ENCODE results near the gene ZC3H7B. TPM values are rescaled to one million over a fixed set of nuclear protein-coding genes. Genes with fewer than 3 reads are reported as not detected.
A peak's percentile ranks its signal among the peaks of the same experiment; 100 is the strongest.

Gene ZC3H7B
- total RNA-seq, 4 donors from 2014 or later = 39.0 to 65.2 (median 39.5) TPM

DNA sequence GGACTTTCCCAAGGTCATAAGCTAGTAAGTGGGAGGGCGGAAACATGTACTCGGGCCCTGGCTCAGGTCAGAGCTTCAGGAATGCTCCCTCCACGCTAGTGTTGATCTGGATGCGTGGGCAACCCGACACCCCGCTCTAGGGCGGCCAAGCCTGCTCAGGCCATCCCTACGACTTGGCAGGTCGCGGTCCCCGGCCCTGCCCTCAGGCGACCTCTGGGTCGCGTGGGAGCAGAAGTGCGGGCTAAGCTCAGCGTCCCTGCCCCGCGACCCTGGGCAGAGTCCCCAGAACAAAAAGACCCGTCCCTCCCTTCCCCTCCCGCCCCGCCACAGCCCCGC is 79.6 kb downstream of the ZC3H7B start:
- H3K27me3 ChIP-seq = no peaks in the 10 kb centered on the region
- ATAC-seq = peak; percentile 76
- peaks cover 0 to 7% of the 10 kb centered on the region in 2 donors for H3K36me3 ChIP-seq
- peak overlapping the region; percentile 96 to 100 (median 100) for H3K27ac ChIP-seq
- peak overlapping the region; percentile 34 to 91 for H3K4me3 ChIP-seq
- no CpG with 5 or more reads among the region's 22 CpGs for WGBS, 2 donors (ENCODE audit: low coverage in 1 of 2)
- no peaks in the 10 kb centered on the region for H3K9me3 ChIP-seq
- H3K4me1 ChIP-seq = peaks cover 3 to 84% (median 19%) of the 10 kb centered on the region in 3 donors
- TF ChIP-seq EP300 (IDR thresholded peaks at IDR 0.05) (peak; percentile 67), CTCF (IDR thresholded peaks at IDR 0.05) (no peak), POLR2A (IDR thresholded peaks at IDR 0.05) (peak; percentile 77 to 85), POLR2AphosphoS5 (IDR thresholded peaks at IDR 0.05) (peak; percentile 86)

DNA sequence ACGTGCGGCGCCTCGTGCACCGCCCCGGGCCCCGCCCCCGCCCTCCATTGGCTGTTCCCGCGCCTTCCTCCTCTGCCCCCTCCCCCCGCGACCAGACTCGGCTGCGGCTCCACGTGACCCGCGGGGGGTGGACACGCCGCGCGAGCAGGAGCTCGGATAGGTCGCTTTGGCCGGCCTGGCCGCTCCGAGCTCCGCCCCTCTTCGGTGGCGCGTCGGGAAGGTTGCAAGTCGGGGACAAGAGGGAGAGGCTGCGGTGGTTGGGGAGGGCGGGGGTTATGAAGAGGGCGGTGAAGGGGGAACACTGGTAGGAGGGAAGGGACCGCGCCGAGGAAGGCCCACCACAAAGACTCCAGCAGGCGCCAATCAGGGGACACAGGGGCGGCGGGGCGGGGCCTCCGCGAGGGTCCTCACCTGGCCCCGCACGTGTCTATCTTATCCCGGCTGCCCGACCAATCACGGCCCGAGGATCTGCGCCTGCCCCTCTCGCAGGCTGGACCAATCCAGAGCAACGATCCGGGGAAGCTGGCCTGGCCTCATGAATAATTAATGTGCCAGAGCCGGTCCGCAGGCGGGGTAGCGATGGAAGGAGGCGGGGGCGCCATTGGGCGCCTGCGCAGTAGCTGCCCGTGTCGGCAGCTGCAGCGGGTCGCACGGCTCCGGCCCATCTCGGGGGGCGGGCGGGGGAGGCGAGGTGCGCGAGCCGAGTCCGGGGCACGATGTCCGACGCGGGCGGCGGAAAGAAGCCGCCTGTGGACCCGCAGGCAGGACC is 80.2 kb downstream of the ZC3H7B start, which contains the start of gene TEF:
Gene TEF (plus strand): TSS at position 614 of the 769 bp plus-strand sequence. CDS start 103 bp downstream, at position 717.
- Histone ChIP-seq H3K4me1 (peaks cover 3 to 84% (median 19%) of the 10 kb centered on the region in 3 donors), H3K27me3 (no peaks in the 10 kb centered on the region), H3K9me3 (no peaks in the 10 kb centered on the region), H3K4me3 (peak within 1 kb of the TSS; percentile 55 to 91), H3K27ac (peak within 1 kb of the TSS; percentile 96 to 100 (median 100)), H3K36me3 (peaks cover 0 to 7% of the 10 kb centered on the region in 2 donors)
- ATAC-seq = peak; percentile 89
- no CpG with 5 or more reads among the region's 84 CpGs for WGBS, 2 donors (ENCODE audit: low coverage in 1 of 2)
- TF ChIP-seq EP300 (IDR thresholded peaks at IDR 0.05) (no peak), CTCF (IDR thresholded peaks at IDR 0.05) (no peak), POLR2AphosphoS5 (IDR thresholded peaks at IDR 0.05) (peak; percentile 41), POLR2A (IDR thresholded peaks at IDR 0.05) (peak; percentile 68 to 70)

- Histone ChIP-seq H3K4me3 (peak overlapping the region; percentile 55 to 91), H3K9me3 (no peaks in the 10 kb centered on the region), H3K4me1 (peaks cover 3 to 84% (median 19%) of the 10 kb centered on the region in 3 donors), H3K27ac (peak overlapping the region; percentile 96 to 100 (median 100)), H3K27me3 (no peaks in the 10 kb centered on the region), H3K36me3 (peaks cover 0 to 12% of the 10 kb centered on the region in 2 donors)
- TF ChIP-seq EP300 (IDR thresholded peaks at IDR 0.05) (no peak), POLR2AphosphoS5 (IDR thresholded peaks at IDR 0.05) (no peak), POLR2A (IDR thresholded peaks at IDR 0.05) (no peak), CTCF (IDR thresholded peaks at IDR 0.05) (no peak)
- WGBS, 2 donors (ENCODE audit: low coverage in 1 of 2) = 0% methylated on average over 7 of the region's 35 CpGs; no CpG with 5 or more reads in 1 of the 2 donors
- peak; percentile 40 for ATAC-seq
Measured at GRCh38 chr22:41382098-41382578, 80.8 kb downstream of the ZC3H7B start.

- 0 to 5% methylated on average over 2 to 4 of the region's 19 CpGs for WGBS, 2 donors (ENCODE audit: low coverage in 1 of 2)
- H3K4me1 ChIP-seq = peaks cover 3 to 84% (median 18%) of the 10 kb centered on the region in 3 donors
- no peaks in the 10 kb centered on the region for H3K9me3 ChIP-seq
- H3K27ac ChIP-seq = peak overlapping the region; percentile 96 to 100 (median 100)
- H3K4me3 ChIP-seq = peak overlapping the region; percentile 55 to 91
- TF ChIP-seq EP300 (IDR thresholded peaks at IDR 0.05) (no peak), POLR2A (IDR thresholded peaks at IDR 0.05) (no peak), POLR2AphosphoS5 (IDR thresholded peaks at IDR 0.05) (no peak), CTCF (IDR thresholded peaks at IDR 0.05) (no peak)
- H3K27me3 ChIP-seq = no peaks in the 10 kb centered on the region
- peaks cover 0 to 17% of the 10 kb centered on the region in 2 donors for H3K36me3 ChIP-seq
- no peak for ATAC-seq
Measured at GRCh38 chr22:41382610-41383009, 81.3 kb downstream of the ZC3H7B start.
